ENCODE results near the gene SOCS3.
A peak's percentile ranks its signal among the peaks of the same experiment; 100 is the strongest.

Gene SOCS3

GRCh38 chr17:78330570-78331224 lies 29.2 kb downstream of the SOCS3 start:
- 86 to 87% methylated on average over 13 of the region's 13 CpGs for WGBS, 2 experiments
- no peaks in the 10 kb centered on the region for H3K27me3 ChIP-seq (ENCODE audit: control insufficient read depth, insufficient read depth, low read length, poor library complexity, severe bottlenecking)

DNA sequence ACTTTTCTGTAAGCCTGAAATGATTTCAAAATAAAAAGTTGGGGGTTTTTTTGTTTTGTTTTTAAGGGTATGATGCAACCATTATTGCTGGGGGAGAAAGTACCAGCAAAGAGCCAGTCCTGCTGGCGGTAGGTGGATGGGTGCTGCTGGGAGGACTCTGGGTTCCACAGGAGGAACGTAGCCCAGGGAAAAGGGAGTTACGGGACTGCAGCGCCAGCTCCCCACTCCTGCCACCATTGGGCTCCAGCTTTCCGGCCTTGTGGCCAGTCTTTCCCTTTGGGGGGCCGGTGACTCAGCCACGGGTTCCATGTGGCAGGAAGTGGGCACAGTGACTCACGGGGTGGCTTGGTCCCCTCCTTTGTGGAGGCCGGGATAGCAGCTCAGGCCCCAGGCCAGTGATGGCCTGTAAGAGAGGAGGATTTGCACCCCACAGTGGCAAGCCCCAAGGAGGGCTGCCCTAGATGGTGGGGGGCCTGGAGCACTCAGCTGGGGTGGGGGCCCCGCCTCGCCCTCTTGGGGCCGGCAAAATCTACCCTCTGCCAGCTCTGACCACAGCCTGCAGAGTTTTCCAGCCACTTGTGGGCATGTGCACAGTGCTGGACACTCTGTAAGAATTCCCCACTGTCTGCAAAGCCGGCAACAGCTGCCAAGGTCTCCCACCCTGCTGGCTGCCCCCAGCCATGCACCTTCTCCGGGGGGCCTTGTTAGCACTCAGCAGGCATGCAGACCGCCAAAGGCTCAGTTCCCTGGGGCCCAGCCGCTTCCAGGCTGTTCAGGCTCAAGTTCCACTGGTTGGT lies 30.4 kb downstream of the SOCS3 start:
- H3K4me1 ChIP-seq (ENCODE audit: control insufficient read depth, insufficient read depth, low read length): peaks cover 15% of the 10 kb centered on the region

More at GRCh38 chr17:78330570-78331224, 29.2 kb downstream of the SOCS3 start:
- Histone ChIP-seq H3K27ac (ENCODE audit: insufficient read depth, low read depth, low read length, poor library complexity, severe bottlenecking) (no peak overlapping the region), H3K36me3 (ENCODE audit: control insufficient read depth, insufficient read depth, low read length) (no peaks in the 10 kb centered on the region), H3K4me1 (ENCODE audit: control insufficient read depth, insufficient read depth, low read length) (peaks cover 3% of the 10 kb centered on the region), H3K4me3 (ENCODE audit: insufficient read depth, low read depth, low read length) (no peak overlapping the region), H3K9me3 (ENCODE audit: control insufficient read depth, low read length) (no peaks in the 10 kb centered on the region)

DNA sequence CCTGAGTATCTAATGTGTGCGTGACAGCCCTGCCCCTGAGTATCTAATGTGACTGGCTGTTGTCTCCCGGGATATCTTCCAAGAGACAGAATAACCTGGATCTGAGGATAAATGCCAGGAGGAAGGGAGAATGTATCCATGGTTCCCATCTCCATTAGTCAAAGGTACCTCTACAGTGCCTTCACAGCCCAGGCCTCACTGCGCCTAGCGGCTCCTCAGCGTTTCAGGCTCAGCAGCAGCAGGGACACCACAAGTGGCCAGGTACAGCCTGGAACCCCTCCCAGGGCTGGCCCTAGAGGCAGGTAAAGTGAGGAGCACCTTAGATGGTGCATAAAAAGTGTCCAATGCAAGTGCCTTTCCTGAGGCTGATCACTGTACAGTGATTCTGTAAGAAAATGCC lies 32.0 kb downstream of the SOCS3 start:
- Histone ChIP-seq H3K27ac (ENCODE audit: insufficient read depth, low read depth, low read length, poor library complexity, severe bottlenecking) (no peak overlapping the region), H3K27me3 (ENCODE audit: control insufficient read depth, insufficient read depth, low read length, poor library complexity, severe bottlenecking) (no peaks in the 10 kb centered on the region), H3K36me3 (ENCODE audit: control insufficient read depth, insufficient read depth, low read length) (no peaks in the 10 kb centered on the region), H3K4me1 (ENCODE audit: control insufficient read depth, insufficient read depth, low read length) (peaks cover 27% of the 10 kb centered on the region), H3K9me3 (ENCODE audit: control insufficient read depth, low read length) (no peaks in the 10 kb centered on the region), H3K4me3 (ENCODE audit: insufficient read depth, low read depth, low read length) (no peak overlapping the region)
- 96% methylated on average over 5 of the region's 5 CpGs for WGBS, 2 experiments

More for the DNA sequence above, 30.4 kb downstream of the SOCS3 start:
- Histone ChIP-seq H3K27ac (ENCODE audit: insufficient read depth, low read depth, low read length, poor library complexity, severe bottlenecking) (no peak overlapping the region), H3K36me3 (ENCODE audit: control insufficient read depth, insufficient read depth, low read length) (no peaks in the 10 kb centered on the region), H3K27me3 (ENCODE audit: control insufficient read depth, insufficient read depth, low read length, poor library complexity, severe bottlenecking) (no peaks in the 10 kb centered on the region), H3K4me3 (ENCODE audit: insufficient read depth, low read depth, low read length) (no peak overlapping the region), H3K9me3 (ENCODE audit: control insufficient read depth, low read length) (no peaks in the 10 kb centered on the region)
- 87 to 88% methylated on average over 16 of the region's 16 CpGs for WGBS, 2 experiments

GRCh38 chr17:78325076-78325687 lies 34.7 kb downstream of the SOCS3 start:
- H3K27ac ChIP-seq (ENCODE audit: insufficient read depth, low read depth, low read length, poor library complexity, severe bottlenecking): peak overlapping the region; percentile 57
- 48 to 55% methylated on average over 20 of the region's 20 CpGs for WGBS, 2 experiments
- no peaks in the 10 kb centered on the region for H3K9me3 ChIP-seq (ENCODE audit: control insufficient read depth, low read length)
- no peaks in the 10 kb centered on the region for H3K27me3 ChIP-seq (ENCODE audit: control insufficient read depth, insufficient read depth, low read length, poor library complexity, severe bottlenecking)
- no peaks in the 10 kb centered on the region for H3K36me3 ChIP-seq (ENCODE audit: control insufficient read depth, insufficient read depth, low read length)
- peaks cover 29% of the 10 kb centered on the region for H3K4me1 ChIP-seq (ENCODE audit: control insufficient read depth, insufficient read depth, low read length)
- no peak overlapping the region for H3K4me3 ChIP-seq (ENCODE audit: insufficient read depth, low read depth, low read length)

DNA sequence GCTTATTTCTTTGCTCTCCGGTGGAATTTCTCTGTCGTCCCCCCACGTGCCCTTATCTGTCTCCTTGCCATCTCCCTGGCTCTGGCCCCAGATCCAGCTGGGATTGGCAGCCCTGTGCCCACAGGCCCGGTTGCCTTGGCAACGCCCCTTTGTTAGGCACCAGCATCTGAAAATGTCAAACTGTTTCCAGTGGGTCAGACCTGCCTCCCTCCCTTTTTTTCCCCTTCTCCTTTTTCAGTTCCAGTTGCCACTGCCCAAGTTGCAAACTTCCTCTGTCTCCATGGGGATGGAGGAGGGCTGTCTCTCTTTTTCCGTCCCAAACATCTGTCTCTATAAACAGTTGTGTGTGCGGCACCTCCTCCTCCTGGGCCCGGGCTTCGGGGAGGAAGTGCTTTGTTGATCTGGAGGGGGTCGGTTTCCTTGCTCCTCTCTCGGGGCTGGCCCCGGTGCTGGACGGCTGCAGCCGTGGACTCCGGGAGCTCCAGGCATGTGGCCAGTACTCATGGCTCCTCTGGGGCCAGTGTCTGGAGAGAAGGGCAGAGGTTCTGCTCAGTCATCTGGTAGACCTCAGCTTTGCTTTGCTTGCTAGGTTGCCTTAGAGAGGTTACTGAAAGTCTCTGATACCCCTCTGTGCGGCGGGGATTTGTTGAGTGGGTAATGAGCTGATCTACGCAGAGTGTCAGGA lies 35.3 kb downstream of the SOCS3 start:
- Histone ChIP-seq H3K27ac (ENCODE audit: insufficient read depth, low read depth, low read length, poor library complexity, severe bottlenecking) (peak overlapping the region; percentile 57), H3K36me3 (ENCODE audit: control insufficient read depth, insufficient read depth, low read length) (no peaks in the 10 kb centered on the region), H3K27me3 (ENCODE audit: control insufficient read depth, insufficient read depth, low read length, poor library complexity, severe bottlenecking) (no peaks in the 10 kb centered on the region), H3K9me3 (ENCODE audit: control insufficient read depth, low read length) (no peaks in the 10 kb centered on the region), H3K4me3 (ENCODE audit: insufficient read depth, low read depth, low read length) (no peak overlapping the region), H3K4me1 (ENCODE audit: control insufficient read depth, insufficient read depth, low read length) (peaks cover 32% of the 10 kb centered on the region)
- 34 to 40% methylated on average over 18 of the region's 18 CpGs for WGBS, 2 experiments

GRCh38 chr17:78323826-78324390 lies 36.0 kb downstream of the SOCS3 start:
- Histone ChIP-seq H3K36me3 (ENCODE audit: control insufficient read depth, insufficient read depth, low read length) (no peaks in the 10 kb centered on the region), H3K27me3 (ENCODE audit: control insufficient read depth, insufficient read depth, low read length, poor library complexity, severe bottlenecking) (no peaks in the 10 kb centered on the region), H3K27ac (ENCODE audit: insufficient read depth, low read depth, low read length, poor library complexity, severe bottlenecking) (peak overlapping the region; percentile 57), H3K4me1 (ENCODE audit: control insufficient read depth, insufficient read depth, low read length) (peaks cover 38% of the 10 kb centered on the region), H3K4me3 (ENCODE audit: insufficient read depth, low read depth, low read length) (no peak overlapping the region), H3K9me3 (ENCODE audit: control insufficient read depth, low read length) (no peaks in the 10 kb centered on the region)
- 81 to 82% methylated on average over 7 of the region's 7 CpGs for WGBS, 2 experiments

GRCh38 chr17:78322858-78323455 lies 36.9 kb downstream of the SOCS3 start:
- Histone ChIP-seq H3K4me3 (ENCODE audit: insufficient read depth, low read depth, low read length) (no peak overlapping the region), H3K27ac (ENCODE audit: insufficient read depth, low read depth, low read length, poor library complexity, severe bottlenecking) (no peak overlapping the region), H3K36me3 (ENCODE audit: control insufficient read depth, insufficient read depth, low read length) (no peaks in the 10 kb centered on the region), H3K27me3 (ENCODE audit: control insufficient read depth, insufficient read depth, low read length, poor library complexity, severe bottlenecking) (no peaks in the 10 kb centered on the region), H3K4me1 (ENCODE audit: control insufficient read depth, insufficient read depth, low read length) (peaks cover 40% of the 10 kb centered on the region), H3K9me3 (ENCODE audit: control insufficient read depth, low read length) (no peaks in the 10 kb centered on the region)
- WGBS, 2 experiments: 88 to 90% methylated on average over 16 of the region's 16 CpGs

- WGBS, 2 experiments: 88 to 89% methylated on average over 9 of the region's 9 CpGs
- Histone ChIP-seq H3K27me3 (ENCODE audit: control insufficient read depth, insufficient read depth, low read length, poor library complexity, severe bottlenecking) (peaks cover 4% of the 10 kb centered on the region), H3K27ac (ENCODE audit: insufficient read depth, low read depth, low read length, poor library complexity, severe bottlenecking) (no peak overlapping the region), H3K9me3 (ENCODE audit: control insufficient read depth, low read length) (no peaks in the 10 kb centered on the region), H3K4me1 (ENCODE audit: control insufficient read depth, insufficient read depth, low read length) (peaks cover 44% of the 10 kb centered on the region), H3K4me3 (ENCODE audit: insufficient read depth, low read depth, low read length) (no peak overlapping the region), H3K36me3 (ENCODE audit: control insufficient read depth, insufficient read depth, low read length) (no peaks in the 10 kb centered on the region)
Observed at GRCh38 chr17:78322327-78322857, 37.5 kb downstream of the SOCS3 start.

GRCh38 chr17:78318843-78319242 lies 41.0 kb downstream of the SOCS3 start:
- Histone ChIP-seq H3K9me3 (ENCODE audit: control insufficient read depth, low read length) (no peaks in the 10 kb centered on the region), H3K4me1 (ENCODE audit: control insufficient read depth, insufficient read depth, low read length) (peaks cover 46% of the 10 kb centered on the region), H3K4me3 (ENCODE audit: insufficient read depth, low read depth, low read length) (no peak overlapping the region), H3K27ac (ENCODE audit: insufficient read depth, low read depth, low read length, poor library complexity, severe bottlenecking) (no peak overlapping the region), H3K27me3 (ENCODE audit: control insufficient read depth, insufficient read depth, low read length, poor library complexity, severe bottlenecking) (peaks cover 39% of the 10 kb centered on the region), H3K36me3 (ENCODE audit: control insufficient read depth, insufficient read depth, low read length) (no peaks in the 10 kb centered on the region)
- WGBS, 2 experiments: 95 to 97% methylated on average over 8 of the region's 8 CpGs

Measured in ectodermal cell (in vitro differentiated cells).